K562 (cell line): Measurements from ENCODE around the gene SLC39A12. TPM values are rescaled to one million over a fixed set of nuclear protein-coding genes. Genes with fewer than 3 reads are reported as not detected.

Experiments
- ATAC-seq: fragments of 200-7000 bp; cut with Tn5 transposase; 3 replicates; pipeline ENCODE4 v1.9.1; 2020; ENCODE audit warnings: moderate library complexity
- BruUV-seq: library from RNA; stranded (reverse); fragments of 400-500 nt; replicated peaks from 2 replicates; lab custom pipeline; 2021; lab: Mats Ljungman, UMichigan
- CTCF ChIA-PET: fragments of 300-600 bp; formaldehyde crosslinking; extraction: SDS; loops from one replicate; lab custom pipeline; 2021; ENCODE audit warnings: low intra/inter-chr PET ratio; lab: Yijun Ruan, JAX
- POLR2A ChIA-PET: fragments of 300-600, 350-650 bp; sonication (Branson Sonifier 250); formaldehyde crosslinking; extraction: SDS; loops from one replicate; lab custom pipeline; 2021; ENCODE audit warnings: antibody characterized with exemption, inconsistent platforms; lab: Yijun Ruan, JAX
- DNase-seq, 4 experiments: peaks; one replicate each; pipeline versions ENCODE4 v3.0.0 to v3.0.0-alpha.2; 2011 to 2018; ENCODE audit warnings: low spot score in 3 of 4, mixed read lengths in 3 of 4; ENCODE audit errors: extremely low read depth in 1 of 4
- FAIRE-seq: peaks from 2 replicates; lab custom pipeline; 2011; peaks lifted over from hg19 to GRCh38; lab: Jason Lieb, UNC
- H2AFZ ChIP-seq: 2 replicates; pipeline ENCODE4 v1.6.0; 2011; ENCODE audit warnings: low read depth, low read length, control low read depth, inconsistent platforms
- H3K27ac ChIP-seq: fragments of 200-600 bp; 3 replicates; pipeline ENCODE4 v1.8.0; 2011; ENCODE audit warnings: low read depth, mild to moderate bottlenecking, control low read depth, inconsistent platforms, low read length, moderate library complexity, mixed read lengths; ENCODE audit errors: extremely low read depth
- H3K27me3 ChIP-seq, 2 experiments: fragments of 300-600 bp in 1 of 2; 2 replicates in 1 of 2; 3 replicates in 1 of 2; pipeline versions ENCODE4 v1.6.0 to v1.8.0; 2011; ENCODE audit warnings: inconsistent platforms in 2 of 2, low read length in 2 of 2, mild to moderate bottlenecking in 1 of 2, mixed read lengths in 1 of 2, moderate library complexity in 1 of 2; ENCODE audit not compliant: control insufficient read depth in 2 of 2, insufficient read depth in 2 of 2
- H3K36me3 ChIP-seq: fragments of 300-600 bp; 3 replicates; pipeline ENCODE4 v1.8.0; 2011; ENCODE audit warnings: mild to moderate bottlenecking, low read length, inconsistent platforms; ENCODE audit not compliant: control insufficient read depth, insufficient read depth
- H3K4me1 ChIP-seq, 2 experiments: fragments of 200-600 bp in 1 of 2; replicated peaks in 1 of 2; 2 replicates in 1 of 2; 3 replicates in 1 of 2; pipeline versions ENCODE4 v1.5.1 to v1.8.0; 2011; ENCODE audit warnings: inconsistent platforms in 2 of 2, low read length in 2 of 2, mild to moderate bottlenecking in 1 of 2, mixed read lengths in 1 of 2, moderate library complexity in 1 of 2; ENCODE audit not compliant: control insufficient read depth in 2 of 2, insufficient read depth in 2 of 2
- H3K4me2 ChIP-seq: 2 replicates; pipeline ENCODE4 v1.6.1; 2011; ENCODE audit warnings: low read length, control low read depth, inconsistent platforms, mixed read lengths; ENCODE audit not compliant: insufficient read depth
- H3K4me3 ChIP-seq: fragments of 200-600 bp; sonication (generic), shearing (Covaris generic); 2 replicates; pipeline ENCODE4 v1.5.1; 2016; ENCODE audit warnings: control low read depth, inconsistent platforms
- H3K79me2 ChIP-seq: fragments of 200-600 bp; 3 replicates; pipeline ENCODE4 v1.8.0; 2011; ENCODE audit warnings: low read length, inconsistent platforms; ENCODE audit not compliant: control insufficient read depth, insufficient read depth
- H3K9ac ChIP-seq, 2 experiments: 2 replicates each; pipeline versions ENCODE4 v1.6.0 to v1.6.1; 2011; ENCODE audit warnings: low read depth in 2 of 2, low read length in 2 of 2, control low read depth in 1 of 2, inconsistent platforms in 1 of 2, mild to moderate bottlenecking in 1 of 2, mixed read lengths in 1 of 2; ENCODE audit not compliant: insufficient read depth in 1 of 2
- H3K9me1 ChIP-seq: one replicate; pipeline ENCODE4 v1.6.0; 2011; ENCODE audit warnings: inconsistent platforms, mild to moderate bottlenecking, low read length, moderate library complexity; ENCODE audit not compliant: control insufficient read depth, insufficient read depth
- H3K9me3 ChIP-seq: replicated peaks from 2 replicates; pipeline ENCODE4 v1.5.1; 2011; ENCODE audit warnings: low read depth, low read length, inconsistent platforms; ENCODE audit not compliant: control insufficient read depth, insufficient read depth
- H4K20me1 ChIP-seq: replicated peaks from 2 replicates; pipeline ENCODE4 v1.6.1; 2011; ENCODE audit warnings: low read length, inconsistent platforms, mixed read lengths; ENCODE audit not compliant: control insufficient read depth, insufficient read depth
- CEBPG ChIP-seq, 3 experiments: fragments of 200-800 bp in 1 of 3; sonication (Bioruptor generic) in 1 of 3; sonication (generic) in 1 of 3; formaldehyde crosslinking in 1 of 3; IDR thresholded peaks in 2 of 3; conservative IDR thresholded peaks in 1 of 3; 2 replicates each; pipeline versions ENCODE4 v1.6.1 to v1.8.0; 2016 to 2022; ENCODE audit warnings: missing compliant biosample characterization in 2 of 3, missing genetic modification characterization in 2 of 3, mild to moderate bottlenecking in 1 of 3, missing genetic modification reagents in 1 of 3
- HOXB6 ChIP-seq: fragments of 250-450 bp; sonication (Bioruptor Pico); IDR thresholded peaks from 2 replicates; pipeline ENCODE4 v1.5.1; 2022; ENCODE audit warnings: mild to moderate bottlenecking, borderline replicate concordance
- NFIC ChIP-seq: fragments of 450-650 bp; IDR thresholded peaks from 2 replicates; pipeline ENCODE4 v1.6.1; 2017; ENCODE audit warnings: mild to moderate bottlenecking, inconsistent platforms
- ZBTB1 ChIP-seq: sonication (generic); formaldehyde crosslinking; IDR thresholded peaks from 2 replicates; pipeline ENCODE4 v1.8.1; 2023; ENCODE audit warnings: missing genetic modification reagents, low read depth, mild to moderate bottlenecking, borderline replicate concordance
- ZNF232 ChIP-seq: sonication (generic); formaldehyde crosslinking; IDR thresholded peaks from 2 replicates; pipeline ENCODE4 v1.8.0; 2022; ENCODE audit warnings: mild to moderate bottlenecking, missing genetic modification reagents
- WGBS: fragments of 100-300 bp; shearing (Covaris generic); methylation state at CpG from one replicate; pipeline ENCODE4 v1.1.6; 2016; ENCODE audit warnings: low coverage, mixed read lengths; ENCODE audit not compliant: insufficient coverage; ENCODE audit errors: missing lambda C conversion rate; 5-methylcytosine and 5-hydroxymethylcytosine counted together
- in situ Hi-C: fragments of 300-500 bp; cut with MboI; formaldehyde crosslinking; loops from 4 replicates; pipeline ENCODE4 v1.15.0; 2018; ENCODE audit warnings: inconsistent platforms, mixed read lengths
- intact Hi-C: fragments of 100-400 bp; cut with micrococcal nuclease; formaldehyde crosslinking; loops from 2 replicates; pipeline ENCODE4 v1.14.2; 2022
- polyA plus RNA-seq, 8 experiments: library from polyadenylated mRNA; depleted of rRNA in 4 of 8; stranded (reverse) in 5 of 8; unstranded in 3 of 8; fragments of >200 nt; fragmentation: Nextera tagmentation in 2 of 8; fragmentation: Illumina TruSeq in 1 of 8; extraction: Ambion mirVana in 2 of 8; extraction: Trizol in 1 of 8; gene quantifications; 2 replicates each; pipeline versions ENCODE4 v1.2.1 to v1.2.3, GENCODE V29; 2011 to 2014; ENCODE audit warnings: inconsistent platforms in 1 of 8, missing spikeins in 1 of 8
- total RNA-seq, 7 experiments: library from RNA; depleted of rRNA in 6 of 7; stranded (reverse); fragments of >200 nt in 6 of 7; fragmentation: Illumina TruSeq in 2 of 7; extraction: Trizol in 2 of 7; gene quantifications; 2 replicates each; pipeline versions ENCODE4 v1.2.1 to v1.2.3, GENCODE V29; 2011 to 2021; ENCODE audit warnings: low replicate concordance in 1 of 7

SLC39A12 gene
- total and polyA plus RNA-seq, 9 of the 15 experiments (the other 6 are each of a cell fraction or from before 2014, with no cell fraction given): not detected

DNA sequence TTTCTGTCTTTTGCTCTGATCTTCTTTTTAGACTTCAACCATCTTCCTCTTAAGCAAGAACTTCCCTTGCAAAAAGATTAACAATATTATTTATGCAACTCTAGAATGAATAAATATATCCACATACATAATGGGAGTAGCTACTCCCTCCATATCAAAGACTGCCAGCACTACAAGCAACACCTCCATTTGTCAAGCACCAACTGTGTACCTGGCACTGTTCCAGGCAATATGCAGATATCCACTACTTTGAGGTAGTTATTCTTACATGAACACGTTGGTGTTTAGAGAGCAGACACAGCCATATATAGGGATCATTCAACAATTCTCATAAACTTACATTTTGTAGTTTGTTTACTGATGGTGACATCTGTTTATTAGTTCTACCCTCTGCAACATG lies 104.9 kb downstream of the SLC39A12 start:
- Histone ChIP-seq H3K9ac (no peak overlapping the region), H2AFZ (no peak overlapping the region), H3K9me3 (no peaks in the 10 kb centered on the region), H3K79me2 (no peaks in the 10 kb centered on the region), H3K27me3 (peaks cover 4 to 15% of the 10 kb centered on the region in 2 experiments; a peak in 4 of 5 replicates), H3K27ac (no peak overlapping the region), H3K4me2 (no peak overlapping the region), H3K4me3 (no peak overlapping the region), H4K20me1 (no peaks in the 10 kb centered on the region), H3K4me1 (no peaks in the 10 kb centered on the region), H3K36me3 (no peaks in the 10 kb centered on the region), H3K9me1 (no peaks in the 10 kb centered on the region)
- CTCF ChIA-PET: no interaction called here
- WGBS: 0% methylated on average over 1 of the region's 1 CpG
- BruUV-seq: no TSS peak
- peak; percentile 48 for TF ChIP-seq NFIC
- no peak for TF ChIP-seq ZBTB1 (CRISPR knock-in tag)
- FAIRE-seq: no peak
- in situ Hi-C loops (no loop called here), intact Hi-C loops (no loop called here)
- no peak for DNase-seq
- no peak for ATAC-seq
- POLR2A ChIA-PET: no interaction called here

DNA sequence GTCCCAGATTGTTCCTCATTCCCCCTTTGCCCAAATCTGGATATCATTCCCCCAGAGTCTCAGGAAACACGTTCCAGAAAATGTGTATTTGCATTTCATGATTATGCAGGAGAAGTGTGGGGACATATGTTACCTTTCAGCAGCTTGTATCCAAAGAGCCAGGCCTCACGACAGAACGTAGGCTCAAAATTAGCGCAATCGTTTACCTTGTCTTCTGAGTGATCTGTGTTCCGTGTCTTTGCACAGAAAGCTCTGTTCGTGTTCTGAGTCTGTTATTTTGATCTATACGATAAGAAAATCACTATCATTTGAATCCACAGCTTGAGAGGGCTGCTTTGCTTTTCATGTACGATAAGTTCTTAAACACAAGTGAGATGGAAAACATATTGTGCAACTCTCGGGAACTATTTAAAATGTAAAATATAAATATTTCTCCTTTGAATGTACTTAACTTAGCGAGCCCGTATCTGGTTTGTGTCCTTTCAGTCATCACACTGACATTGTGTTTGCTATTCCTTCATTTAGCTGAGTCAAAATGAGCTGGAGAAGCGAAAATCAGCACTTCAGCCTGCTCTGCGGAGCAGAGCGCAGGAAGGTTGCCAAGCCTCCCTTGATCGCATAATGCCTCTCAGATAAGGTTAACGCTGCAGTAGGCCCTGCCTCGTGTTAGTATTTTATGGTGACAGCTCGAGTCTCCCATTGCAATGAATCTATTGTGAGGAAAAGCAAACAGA lies 108.3 kb downstream of the SLC39A12 start:
- POLR2A ChIA-PET: no interaction called here
- in situ Hi-C loops: no loop called here
- ATAC-seq (no peak), FAIRE-seq (no peak), DNase-seq (no peak)
- Histone ChIP-seq H3K27me3 (peaks cover 4 to 17% of the 10 kb centered on the region in 2 experiments; a peak in 4 of 5 replicates), H3K9me1 (no peaks in the 10 kb centered on the region), H4K20me1 (no peaks in the 10 kb centered on the region), H3K9me3 (no peaks in the 10 kb centered on the region), H3K4me3 (no peak overlapping the region), H2AFZ (no peak overlapping the region), H3K4me2 (no peak overlapping the region), H3K36me3 (no peaks in the 10 kb centered on the region), H3K9ac (no peak overlapping the region), H3K79me2 (no peaks in the 10 kb centered on the region), H3K4me1 (no peaks in the 10 kb centered on the region), H3K27ac (no peak overlapping the region)
- CTCF ChIA-PET: no interaction called here
- WGBS: 6% methylated on average over 19 of the region's 19 CpGs
- TF ChIP-seq CEBPG (CRISPR knock-in tag; IDR thresholded peaks at IDR 0.05): no peak
- 0 out of 4 replicates have a peak, but pooled peaks of 1 of the 2 experiments have one; percentile 26 for TF ChIP-seq CEBPG (tag; conservative IDR thresholded peaks at IDR 0.05 in 1 of 2, IDR thresholded peaks at IDR 0.05 in 1 of 2)
- TF ChIP-seq HOXB6 (CRISPR knock-in tag): no peak
- TF ChIP-seq ZNF232: no peak
- no TSS peak for BruUV-seq
- intact Hi-C loops: no loop called here
